Loucy (cell line): ENCODE data around the gene CEP63.

Experiments used
- EZH2phosphoT487 ChIP-seq: fragments of 200-600 bp; IDR thresholded peaks from 2 replicates; pipeline ENCODE4 v1.6.1; 2018; ENCODE audit warnings: antibody characterized with exemption, mild to moderate bottlenecking, moderate library complexity, borderline replicate concordance
- TF ChIP-seq, protein P1 (sequence below): fragments of 200-600 bp; sonication (generic); conservative IDR thresholded peaks from 2 replicates; pipeline ENCODE4 v1.5.1; 2014; ENCODE audit warnings: mild to moderate bottlenecking, antibody characterized with exemption, low read length

DNA sequence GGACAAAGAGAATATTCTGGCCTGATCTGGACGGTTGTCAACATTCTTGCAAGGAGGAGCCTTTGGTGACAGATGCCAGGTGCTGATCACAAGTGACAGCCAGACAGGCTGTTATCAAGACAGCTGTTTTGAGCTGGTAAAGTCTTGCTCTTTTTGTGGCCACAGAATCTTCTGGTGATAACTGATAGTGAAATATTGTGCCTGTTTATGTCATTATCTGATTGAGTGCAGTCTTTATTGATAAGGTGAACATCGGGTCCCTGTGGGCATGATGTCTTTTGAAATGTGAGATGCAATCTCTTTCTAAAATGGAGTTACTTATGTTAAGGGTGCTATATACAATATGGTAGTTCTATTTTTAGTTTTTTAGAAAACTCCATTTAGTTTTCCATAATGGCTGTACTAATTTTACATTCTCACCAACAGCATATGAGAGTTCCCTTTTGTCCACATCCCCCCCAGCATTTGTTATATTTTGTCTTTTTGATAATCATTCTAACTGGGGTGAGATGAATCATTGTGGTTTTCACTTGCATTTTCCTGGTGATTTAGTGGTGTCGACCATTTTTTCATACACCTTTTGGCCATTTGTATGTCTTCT is 10.7 kb downstream of the CEP63 start:
- TF ChIP-seq, protein P1, sequence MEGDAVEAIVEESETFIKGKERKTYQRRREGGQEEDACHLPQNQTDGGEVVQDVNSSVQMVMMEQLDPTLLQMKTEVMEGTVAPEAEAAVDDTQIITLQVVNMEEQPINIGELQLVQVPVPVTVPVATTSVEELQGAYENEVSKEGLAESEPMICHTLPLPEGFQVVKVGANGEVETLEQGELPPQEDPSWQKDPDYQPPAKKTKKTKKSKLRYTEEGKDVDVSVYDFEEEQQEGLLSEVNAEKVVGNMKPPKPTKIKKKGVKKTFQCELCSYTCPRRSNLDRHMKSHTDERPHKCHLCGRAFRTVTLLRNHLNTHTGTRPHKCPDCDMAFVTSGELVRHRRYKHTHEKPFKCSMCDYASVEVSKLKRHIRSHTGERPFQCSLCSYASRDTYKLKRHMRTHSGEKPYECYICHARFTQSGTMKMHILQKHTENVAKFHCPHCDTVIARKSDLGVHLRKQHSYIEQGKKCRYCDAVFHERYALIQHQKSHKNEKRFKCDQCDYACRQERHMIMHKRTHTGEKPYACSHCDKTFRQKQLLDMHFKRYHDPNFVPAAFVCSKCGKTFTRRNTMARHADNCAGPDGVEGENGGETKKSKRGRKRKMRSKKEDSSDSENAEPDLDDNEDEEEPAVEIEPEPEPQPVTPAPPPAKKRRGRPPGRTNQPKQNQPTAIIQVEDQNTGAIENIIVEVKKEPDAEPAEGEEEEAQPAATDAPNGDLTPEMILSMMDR = no peak
- no peak for TF ChIP-seq EZH2phosphoT487
